Muscle layer of colon (tissue), 2 donors: Measurements from ENCODE around the gene CIC.

Experiments
- H3K27ac ChIP-seq: one replicate; pipeline ENCODE4 v1.7.0; 2013; ENCODE audit warnings: low read depth, mild to moderate bottlenecking, low read length, moderate library complexity
- H3K27me3 ChIP-seq, 2 donors: one replicate each; pipeline ENCODE4 v1.7.0; 2013; ENCODE audit warnings: low read length in 2 of 2, mild to moderate bottlenecking in 2 of 2; ENCODE audit not compliant: insufficient read depth in 2 of 2, control insufficient read depth in 1 of 2
- H3K36me3 ChIP-seq: one replicate; pipeline ENCODE4 v1.7.0; 2013; ENCODE audit warnings: mild to moderate bottlenecking, low read length; ENCODE audit not compliant: insufficient read depth
- H3K4me1 ChIP-seq: one replicate; pipeline ENCODE4 v1.7.0; 2013; ENCODE audit warnings: mild to moderate bottlenecking, low read length; ENCODE audit not compliant: insufficient read depth
- H3K4me3 ChIP-seq, 2 donors: one replicate each; pipeline ENCODE4 v1.7.0; 2013; ENCODE audit warnings: low read length in 2 of 2, low read depth in 1 of 2, mild to moderate bottlenecking in 1 of 2, moderate library complexity in 1 of 2
- H3K9ac ChIP-seq: one replicate; pipeline ENCODE4 v1.7.0; 2013; ENCODE audit warnings: low read length
- H3K9me3 ChIP-seq: one replicate; pipeline ENCODE4 v1.7.0; 2013; ENCODE audit warnings: mild to moderate bottlenecking, low read length
- donor health status: abdominal sarcoma.
- donor health status: Adenocarcinoma of cecum.

Gene CIC

GRCh38 chr19:42287827-42288107 is 18.7 kb downstream of the CIC start:
- Histone ChIP-seq H3K9me3 (no peaks in the 10 kb centered on the region), H3K27me3 (no peaks in the 10 kb centered on the region), H3K4me1 (peaks cover 30% of the 10 kb centered on the region), H3K4me3 (no peak overlapping the region), H3K9ac (no peak overlapping the region), H3K27ac (no peak overlapping the region), H3K36me3 (peaks cover 55% of the 10 kb centered on the region)

GRCh38 chr19:42288387-42288786 is 19.3 kb downstream of the CIC start:
- peaks cover 62% of the 10 kb centered on the region for H3K36me3 ChIP-seq

GRCh38 chr19:42288881-42289555 is 20.0 kb downstream of the CIC start:
- Histone ChIP-seq H3K27ac (no peak overlapping the region), H3K4me3 (no peak overlapping the region), H3K36me3 (peaks cover 63% of the 10 kb centered on the region), H3K27me3 (no peaks in the 10 kb centered on the region), H3K9ac (no peak overlapping the region), H3K4me1 (peaks cover 23% of the 10 kb centered on the region), H3K9me3 (no peaks in the 10 kb centered on the region)

More at GRCh38 chr19:42288387-42288786, 19.3 kb downstream of the CIC start:
- no peak overlapping the region for H3K9ac ChIP-seq
- no peak overlapping the region for H3K27ac ChIP-seq
- peaks cover 24% of the 10 kb centered on the region for H3K4me1 ChIP-seq
- no peaks in the 10 kb centered on the region for H3K27me3 ChIP-seq
- H3K4me3 ChIP-seq: no peak overlapping the region
- H3K9me3 ChIP-seq: no peaks in the 10 kb centered on the region

GRCh38 chr19:42289556-42290041 is 20.5 kb downstream of the CIC start:
- H3K36me3 ChIP-seq: peaks cover 68% of the 10 kb centered on the region
- peaks cover 23% of the 10 kb centered on the region for H3K4me1 ChIP-seq
- no peak overlapping the region for H3K27ac ChIP-seq
- H3K9ac ChIP-seq: no peak overlapping the region
- no peaks in the 10 kb centered on the region for H3K9me3 ChIP-seq
- no peak overlapping the region for H3K4me3 ChIP-seq
- no peaks in the 10 kb centered on the region for H3K27me3 ChIP-seq

- Histone ChIP-seq H3K9ac (no peak overlapping the region), H3K9me3 (no peaks in the 10 kb centered on the region), H3K27ac (no peak overlapping the region), H3K4me1 (peaks cover 18% of the 10 kb centered on the region), H3K27me3 (no peaks in the 10 kb centered on the region), H3K36me3 (peaks cover 69% of the 10 kb centered on the region), H3K4me3 (no peak overlapping the region)
Measured at GRCh38 chr19:42290136-42290522, 21.1 kb downstream of the CIC start.

- H3K27me3 ChIP-seq: no peaks in the 10 kb centered on the region
- peaks cover 69% of the 10 kb centered on the region for H3K36me3 ChIP-seq
- no peak overlapping the region for H3K27ac ChIP-seq
- H3K9ac ChIP-seq: no peak overlapping the region
- H3K9me3 ChIP-seq: no peaks in the 10 kb centered on the region
- peaks cover 12% of the 10 kb centered on the region for H3K4me1 ChIP-seq
- no peak overlapping the region for H3K4me3 ChIP-seq
Measured at GRCh38 chr19:42290523-42291434, 21.7 kb downstream of the CIC start.

- Histone ChIP-seq H3K9me3 (no peaks in the 10 kb centered on the region), H3K9ac (no peak overlapping the region), H3K27ac (no peak overlapping the region), H3K36me3 (peaks cover 69% of the 10 kb centered on the region), H3K27me3 (no peaks in the 10 kb centered on the region), H3K4me1 (peaks cover 5% of the 10 kb centered on the region), H3K4me3 (no peak overlapping the region)
Measured at GRCh38 chr19:42291435-42291810, 22.4 kb downstream of the CIC start.

GRCh38 chr19:42292042-42292960 is 23.2 kb downstream of the CIC start:
- no peak overlapping the region for H3K27ac ChIP-seq
- H3K27me3 ChIP-seq: no peaks in the 10 kb centered on the region
- no peaks in the 10 kb centered on the region for H3K9me3 ChIP-seq
- H3K4me1 ChIP-seq: no peaks in the 10 kb centered on the region
- H3K9ac ChIP-seq: no peak overlapping the region
- H3K36me3 ChIP-seq: peaks cover 65% of the 10 kb centered on the region
- no peak overlapping the region for H3K4me3 ChIP-seq

- H3K27ac ChIP-seq: no peak overlapping the region
- no peaks in the 10 kb centered on the region for H3K9me3 ChIP-seq
- H3K4me1 ChIP-seq: no peaks in the 10 kb centered on the region
- no peak overlapping the region for H3K4me3 ChIP-seq
- peaks cover 58% of the 10 kb centered on the region for H3K36me3 ChIP-seq
- H3K9ac ChIP-seq: no peak overlapping the region
- no peaks in the 10 kb centered on the region for H3K27me3 ChIP-seq
Measured at GRCh38 chr19:42292963-42293362, 23.9 kb downstream of the CIC start.

GRCh38 chr19:42293540-42293939 is 24.5 kb downstream of the CIC start:
- H3K4me3 ChIP-seq: no peak overlapping the region
- H3K36me3 ChIP-seq: peaks cover 52% of the 10 kb centered on the region
- H3K4me1 ChIP-seq: no peaks in the 10 kb centered on the region
- H3K27me3 ChIP-seq: no peaks in the 10 kb centered on the region
- no peak overlapping the region for H3K27ac ChIP-seq
- H3K9me3 ChIP-seq: no peaks in the 10 kb centered on the region
- no peak overlapping the region for H3K9ac ChIP-seq

- H3K27ac ChIP-seq: no peak overlapping the region
- H3K27me3 ChIP-seq: no peaks in the 10 kb centered on the region
- no peaks in the 10 kb centered on the region for H3K9me3 ChIP-seq
- no peaks in the 10 kb centered on the region for H3K4me1 ChIP-seq
- no peak overlapping the region for H3K4me3 ChIP-seq
- peaks cover 48% of the 10 kb centered on the region for H3K36me3 ChIP-seq
- no peak overlapping the region for H3K9ac ChIP-seq
Measured at GRCh38 chr19:42293948-42294347, 24.9 kb downstream of the CIC start.
